Lung (tissue), 12 donors: ENCODE data around the gene PKP3. TPM values are rescaled to one million over a fixed set of nuclear protein-coding genes. Genes with fewer than 3 reads are reported as not detected.

Experiments used
- ATAC-seq: fragments of 200-7000 bp; cut with Tn5 transposase; one replicate; pipeline ENCODE4 v1.9.1; 2020; ENCODE audit warnings: moderate number of reproducible peaks; ENCODE audit not compliant: insufficient read depth, low FRiP score
- DNase-seq, 3 donors: peaks; one replicate each; pipeline ENCODE4 v3.0.0-alpha.2; 2013 to 2017
- H3K27ac ChIP-seq, 2 donors: one replicate each; pipeline ENCODE4 v1.5.1; 2013; ENCODE audit warnings: mild to moderate bottlenecking in 2 of 2, moderate library complexity in 2 of 2, control low read depth in 1 of 2, inconsistent platforms in 1 of 2, low read depth in 1 of 2, low read length in 1 of 2
- H3K27me3 ChIP-seq, 3 donors: one replicate each; pipeline ENCODE4 v1.5.1; 2013; ENCODE audit warnings: low read length in 2 of 3; ENCODE audit not compliant: control insufficient read depth in 3 of 3, insufficient read depth in 3 of 3
- H3K36me3 ChIP-seq, 4 donors: one replicate each; pipeline ENCODE4 v1.5.1; 2013; ENCODE audit warnings: low read length in 4 of 4, mild to moderate bottlenecking in 1 of 4, moderate library complexity in 1 of 4; ENCODE audit not compliant: control insufficient read depth in 4 of 4, insufficient read depth in 4 of 4
- H3K4me1 ChIP-seq, 5 donors: one replicate each; pipeline ENCODE4 v1.5.1; 2013; ENCODE audit warnings: low read length in 5 of 5, mild to moderate bottlenecking in 2 of 5, moderate library complexity in 1 of 5; ENCODE audit not compliant: control insufficient read depth in 5 of 5, insufficient read depth in 5 of 5
- H3K4me3 ChIP-seq: one replicate; pipeline ENCODE4 v1.5.1; 2013; ENCODE audit warnings: mild to moderate bottlenecking, control low read depth, moderate library complexity
- H3K9ac ChIP-seq, 2 donors: one replicate each; pipeline ENCODE4 v1.5.1; 2013; ENCODE audit warnings: low read length in 2 of 2, control low read depth in 1 of 2; ENCODE audit not compliant: insufficient read depth in 1 of 2
- H3K9me3 ChIP-seq, 4 donors: one replicate each; pipeline ENCODE4 v1.5.1; 2013; ENCODE audit warnings: low read length in 3 of 4, mild to moderate bottlenecking in 1 of 4, moderate library complexity in 1 of 4; ENCODE audit not compliant: control insufficient read depth in 4 of 4, insufficient read depth in 3 of 4
- CTCF ChIP-seq: IDR thresholded peaks from 2 replicates; pipeline ENCODE4 v1.5.1; 2012; ENCODE audit warnings: mild to moderate bottlenecking; ENCODE audit errors: control extremely low read depth, extremely low read depth
- WGBS, 2 donors: extraction: QIAGEN DNeasy Blood & Tissue Kit; methylation state at CpG; one replicate each; pipeline ENCODE4 v1.1.7; 2013; 5-methylcytosine and 5-hydroxymethylcytosine counted together
- polyA plus RNA-seq, 2 donors: library from polyadenylated mRNA; stranded (reverse); fragments of 200-250 nt; gene quantifications; one replicate each; pipeline ENCODE4 v1.2.1, GENCODE V29; 2013
- total RNA-seq, 2 donors: library from RNA; depleted of rRNA in 1 of 2; stranded (reverse); fragments of >200 nt in 1 of 2; gene quantifications; one replicate each; pipeline ENCODE4 v1.2.1, GENCODE V29; 2014 to 2021
- donor health status: control.
- donor health status: control.
- donor health status: Bipolar disorder and iron deficiency.
- donor health status: healthy.
- donor health status: DM: yes; HTN: yes; CAD: no.

The PKP3 gene
- total and polyA plus RNA-seq, 4 donors, result 15.7 to 63.1 (median 40.3) TPM

- no peak for ATAC-seq
- Histone ChIP-seq H3K4me1 (peaks cover 0 to 20% (median 10%) of the 10 kb centered on the region in 5 donors), H3K9ac (no peak overlapping the region), H3K27me3 (peaks cover 0 to 4% (median 4%) of the 10 kb centered on the region in 3 donors), H3K27ac (no peak overlapping the region), H3K36me3 (no peaks in the 10 kb centered on the region), H3K9me3 (no peaks in the 10 kb centered on the region), H3K4me3 (no peak overlapping the region)
- no peak for TF ChIP-seq CTCF
- 66 to 72% methylated on average over 19 of the region's 19 CpGs for WGBS, 2 donors
- no peak for DNase-seq
Measured at GRCh38 chr11:417652-418342, 23.8 kb downstream of the PKP3 start.

- TF ChIP-seq CTCF, result no peak
- no peak overlapping the region for H3K9ac ChIP-seq
- H3K4me3 ChIP-seq, result no peak overlapping the region
- H3K4me1 ChIP-seq, result peaks cover 0 to 19% (median 10%) of the 10 kb centered on the region in 5 donors
- no peak for ATAC-seq
- no peak for DNase-seq
- no peak overlapping the region for H3K27ac ChIP-seq
- WGBS, 2 donors, result 94% methylated on average over 30 of the region's 30 CpGs
- no peaks in the 10 kb centered on the region for H3K9me3 ChIP-seq
- H3K27me3 ChIP-seq, result peaks cover 0 to 4% (median 4%) of the 10 kb centered on the region in 3 donors
- no peaks in the 10 kb centered on the region for H3K36me3 ChIP-seq
Measured at GRCh38 chr11:418343-419247, 24.6 kb downstream of the PKP3 start.

GRCh38 chr11:419248-420005 is 25.4 kb downstream of the PKP3 start:
- WGBS, 2 donors, result 89 to 91% methylated on average over 20 of the region's 20 CpGs
- DNase-seq, result no peak

More at GRCh38 chr11:419248-420005, 25.4 kb downstream of the PKP3 start:
- Histone ChIP-seq H3K9me3 (no peaks in the 10 kb centered on the region), H3K9ac (no peak overlapping the region), H3K4me1 (peaks cover 0 to 16% (median 10%) of the 10 kb centered on the region in 5 donors), H3K27me3 (peaks cover 0 to 9% (median 4%) of the 10 kb centered on the region in 3 donors), H3K4me3 (no peak overlapping the region), H3K36me3 (no peaks in the 10 kb centered on the region), H3K27ac (no peak overlapping the region)
- TF ChIP-seq CTCF, result no peak
- no peak for ATAC-seq
